Naive thymus-derived CD8-positive, alpha-beta T cell (primary cell): ENCODE measurements around the gene DGKK. TPM values are rescaled to one million over a fixed set of nuclear protein-coding genes. Genes with fewer than 3 reads are reported as not detected.
"Not testable (repeated sequence)": the region's sequence is repeated elsewhere in the genome, so short reads cannot be mapped to it uniquely, and the experiment has no call there.

ENCODE experiments used
- ATAC-seq, 2 donors: fragments of 150-1000 bp; cut with Tn5 transposase in 1 of 2; sonication (Bioruptor Pico), chemical (Tn5 transposase) in 1 of 2; 1 replicate in 1 of 2; 2 replicates in 1 of 2; pipeline ENCODE4 v1.10.0; 2021; ENCODE audit warnings: mild to moderate bottlenecking in 2 of 2, moderate library complexity in 2 of 2
- POLR2A ChIA-PET: fragments of 350-600 bp; sonication (Branson Sonifier 250); formaldehyde crosslinking; loops from one replicate; lab custom pipeline; 2021; ENCODE audit warnings: antibody characterized with exemption; lab: Charles Lee
- DNase-seq, 10 donors: peaks; one replicate each; pipeline versions ENCODE4 v3.0.0 to v3.0.0-alpha.2; 2020 to 2022
- H3K27ac Mint-ChIP-seq, 10 donors: one replicate each; pipeline ENCODE4 v1.8.0; 2020 to 2022; ENCODE audit warnings: mild to moderate bottlenecking in 10 of 10, mixed read lengths in 10 of 10, moderate library complexity in 4 of 10, inconsistent platforms in 1 of 10
- H3K27me3 Mint-ChIP-seq, 5 donors: one replicate each; pipeline ENCODE4 v1.8.0; 2021 to 2022; ENCODE audit warnings: mixed read lengths in 5 of 5
- H3K36me3 Mint-ChIP-seq, 3 donors: one replicate each; pipeline ENCODE4 v1.8.0; 2020 to 2022; ENCODE audit warnings: mixed read lengths in 3 of 3, mild to moderate bottlenecking in 2 of 3, inconsistent platforms in 1 of 3
- H3K4me1 Mint-ChIP-seq, 4 donors: one replicate each; pipeline ENCODE4 v1.8.0; 2021 to 2022; ENCODE audit warnings: mixed read lengths in 4 of 4
- H3K4me3 Mint-ChIP-seq, 10 donors: one replicate each; pipeline ENCODE4 v1.8.0; 2020 to 2022; ENCODE audit warnings: mild to moderate bottlenecking in 10 of 10, mixed read lengths in 10 of 10, moderate library complexity in 6 of 10, inconsistent platforms in 1 of 10
- H3K9me3 Mint-ChIP-seq, 9 donors: one replicate each; pipeline ENCODE4 v1.8.0; 2020 to 2022; ENCODE audit warnings: mixed read lengths in 9 of 9, mild to moderate bottlenecking in 3 of 9, inconsistent platforms in 1 of 9, moderate library complexity in 1 of 9
- polyA plus RNA-seq, 3 donors: library from polyadenylated mRNA; unstranded; fragments of 300-500 nt; fragmentation: Illumina TruSeq; gene quantifications; one replicate each; pipeline ENCODE4 v1.2.3, GENCODE V29; 2021
- total RNA-seq, 8 experiments: library from RNA in 2 of 8; stranded (reverse) in 2 of 8; gene quantifications; one replicate each; pipeline ENCODE4 v1.2.3 and lab custom pipeline; 2021 to 2026

Gene DGKK
- total and polyA plus RNA-seq, 5 experiments from 2014 or later, result 0.09 TPM; not detected in 4

- Mint-ChIP-seq H3K27ac (no peak overlapping the region), H3K9me3 (peaks cover 0 to 10% (median 1%) of the 10 kb centered on the region in 9 donors), H3K4me3 (no peak overlapping the region), H3K27me3 (peaks cover 0 to 10% (median 4%) of the 10 kb centered on the region in 5 donors), H3K4me1 (no peaks in the 10 kb centered on the region), H3K36me3 (no peaks in the 10 kb centered on the region)
- DNase-seq (no peak), ATAC-seq (no peak)
- POLR2A ChIA-PET, result no interaction called here
These were observed 67.7 kb downstream of the DGKK start for GRCh38 chrX:50402886-50403285.

GRCh38 chrX:50393902-50394301, 76.7 kb downstream of the DGKK start:
- H3K36me3 Mint-ChIP-seq, result no peaks in the 10 kb centered on the region
- POLR2A ChIA-PET, result no interaction called here
- H3K4me1 Mint-ChIP-seq, result no peaks in the 10 kb centered on the region
- no peak for ATAC-seq
- no peak for DNase-seq
- H3K27me3 Mint-ChIP-seq, result peaks cover 0 to 21% (median 1%) of the 10 kb centered on the region in 5 donors
- H3K9me3 Mint-ChIP-seq, result peaks cover 0 to 2% (median 0%) of the 10 kb centered on the region in 9 donors
- H3K27ac Mint-ChIP-seq, result no peak overlapping the region
- H3K4me3 Mint-ChIP-seq, result no peak overlapping the region

GRCh38 chrX:50386520-50386919, 84.1 kb downstream of the DGKK start:
- DNase-seq (no peak), ATAC-seq (no peak)
- Mint-ChIP-seq H3K27ac (no peak overlapping the region), H3K4me3 (no peak overlapping the region), H3K36me3 (no peaks in the 10 kb centered on the region), H3K9me3 (no peaks in the 10 kb centered on the region), H3K4me1 (peaks cover 0 to 2% (median 0%) of the 10 kb centered on the region in 4 donors), H3K27me3 (peaks cover 0 to 2% (median under 1%) of the 10 kb centered on the region in 5 donors)
- POLR2A ChIA-PET, result no interaction called here

- POLR2A ChIA-PET, result no interaction called here
- Mint-ChIP-seq H3K9me3 (no peaks in the 10 kb centered on the region), H3K36me3 (no peaks in the 10 kb centered on the region), H3K27ac (no peak overlapping the region), H3K4me3 (no peak overlapping the region), H3K27me3 (peaks cover 0 to 2% (median 0%) of the 10 kb centered on the region in 5 donors), H3K4me1 (peaks cover 0 to 2% (median 0%) of the 10 kb centered on the region in 4 donors)
- DNase-seq (no peak), ATAC-seq (no peak)
These were observed 88.8 kb downstream of the DGKK start for GRCh38 chrX:50381729-50382415.

- DNase-seq (no peak), ATAC-seq (no peak)
- Mint-ChIP-seq H3K4me1 (no peaks in the 10 kb centered on the region), H3K27ac (peak overlapping the region in 1 of 10 donors; percentile 0), H3K27me3 (no peaks in the 10 kb centered on the region), H3K36me3 (no peaks in the 10 kb centered on the region), H3K9me3 (no peaks in the 10 kb centered on the region), H3K4me3 (no peak overlapping the region)
- POLR2A ChIA-PET, result no interaction called here
These were observed 95.0 kb downstream of the DGKK start for GRCh38 chrX:50375481-50376267.

GRCh38 chrX:50372966-50373365, 97.7 kb downstream of the DGKK start:
- no peak overlapping the region for H3K27ac Mint-ChIP-seq
- H3K27me3 Mint-ChIP-seq, result no peaks in the 10 kb centered on the region
- POLR2A ChIA-PET, result no interaction called here
- H3K4me1 Mint-ChIP-seq, result no peaks in the 10 kb centered on the region
- H3K9me3 Mint-ChIP-seq, result no peaks in the 10 kb centered on the region
- no peak for ATAC-seq
- H3K4me3 Mint-ChIP-seq, result no peak overlapping the region
- DNase-seq, result no peak
- no peaks in the 10 kb centered on the region for H3K36me3 Mint-ChIP-seq

- no peak overlapping the region for H3K27ac Mint-ChIP-seq
- ATAC-seq (no peak), DNase-seq (no peak)
- H3K9me3 Mint-ChIP-seq, result no peaks in the 10 kb centered on the region
- H3K4me3 Mint-ChIP-seq, result no peak overlapping the region
- POLR2A ChIA-PET, result no interaction called here
- no peaks in the 10 kb centered on the region for H3K4me1 Mint-ChIP-seq
- H3K27me3 Mint-ChIP-seq, result no peaks in the 10 kb centered on the region
- no peaks in the 10 kb centered on the region for H3K36me3 Mint-ChIP-seq
These were observed 126.7 kb downstream of the DGKK start for GRCh38 chrX:50343917-50344316.

GRCh38 chrX:50333308-50333707, 137.3 kb downstream of the DGKK start:
- ATAC-seq (no peak), DNase-seq (no peak)
- peaks cover 0 to 14% (median 0%) of the 10 kb centered on the region in 9 donors for H3K9me3 Mint-ChIP-seq
- no peak overlapping the region for H3K27ac Mint-ChIP-seq
- no peak overlapping the region for H3K4me3 Mint-ChIP-seq
- POLR2A ChIA-PET, result no interaction called here
- no peaks in the 10 kb centered on the region for H3K4me1 Mint-ChIP-seq
- H3K27me3 Mint-ChIP-seq, result peaks cover 0 to 7% (median 0%) of the 10 kb centered on the region in 5 donors
- H3K36me3 Mint-ChIP-seq, result peaks cover 0 to 5% (median 0%) of the 10 kb centered on the region in 3 donors

- H3K4me3 Mint-ChIP-seq, POLR2A ChIA-PET, ATAC-seq, H3K27me3 Mint-ChIP-seq, DNase-seq, H3K36me3 Mint-ChIP-seq, H3K4me1 Mint-ChIP-seq, H3K27ac Mint-ChIP-seq: not testable (repeated sequence)
- H3K9me3 Mint-ChIP-seq, result peaks cover 0 to 14% (median 0%) of the 10 kb centered on the region in 9 donors
These were observed 138.0 kb downstream of the DGKK start for GRCh38 chrX:50332668-50333067.

GRCh38 chrX:50327235-50327634, 143.4 kb downstream of the DGKK start:
- Mint-ChIP-seq H3K4me3 (no peak overlapping the region), H3K27me3 (no peaks in the 10 kb centered on the region), H3K27ac (no peak overlapping the region), H3K9me3 (peaks cover 0 to 8% (median 0%) of the 10 kb centered on the region in 9 donors), H3K36me3 (peaks cover 0 to 4% (median 0%) of the 10 kb centered on the region in 3 donors), H3K4me1 (no peaks in the 10 kb centered on the region)
- POLR2A ChIA-PET, result no interaction called here
- no peak for DNase-seq
- no peak for ATAC-seq
